ENCODE measurements around the gene RAPH1. TPM values are rescaled to one million over a fixed set of nuclear protein-coding genes. Genes with fewer than 3 reads are reported as not detected.

RAPH1 gene
- total and polyA plus RNA-seq, 3 experiments from 2014 or later = 2.8 to 3.5 TPM; not detected in 1

- H3K27ac ChIP-seq (ENCODE audit: low read depth, low read length) = no peak overlapping the region
- peak overlapping the region in 2 of 8 donors; percentile 13 to 35 for H3K27ac Mint-ChIP-seq
- no peaks in the 10 kb centered on the region for H3K36me3 ChIP-seq (ENCODE audit: insufficient read depth, low read length)
- H3K36me3 Mint-ChIP-seq = peaks cover under 1 to 11% (median 6%) of the 10 kb centered on the region in 3 donors
- no peaks in the 10 kb centered on the region for H3K27me3 ChIP-seq (ENCODE audit: insufficient read depth, low read length, poor library complexity, severe bottlenecking)
- no peaks in the 10 kb centered on the region for H3K9me3 ChIP-seq (ENCODE audit: low read length)
- CTCF ChIA-PET = interaction anchor here (0.6 kb wide), 1 partner anchor 1014 kb away, joined by 4 read pairs; no protein-coding TSS in a partner anchor
- no peaks in the 10 kb centered on the region for H3K27me3 Mint-ChIP-seq
- no peak overlapping the region for H3K4me3 ChIP-seq (ENCODE audit: low read length)
- POLR2A ChIA-PET = no interaction called here
- no peak overlapping the region for H3K4me3 Mint-ChIP-seq
- H3K4me1 ChIP-seq (ENCODE audit: insufficient read depth, low read length) = no peaks in the 10 kb centered on the region
- no peak for DNase-seq
- H3K4me1 Mint-ChIP-seq = peaks cover 5 to 20% (median 6%) of the 10 kb centered on the region in 3 donors
- no peaks in the 10 kb centered on the region for H3K9me3 Mint-ChIP-seq
These were observed 173.6 kb downstream of the RAPH1 start for GRCh38 chr2:203361495-203361894.

- no peaks in the 10 kb centered on the region for H3K27me3 ChIP-seq (ENCODE audit: insufficient read depth, low read length, poor library complexity, severe bottlenecking)
- H3K36me3 Mint-ChIP-seq = peaks cover under 1 to 10% (median 7%) of the 10 kb centered on the region in 3 donors
- no peak overlapping the region for H3K4me3 ChIP-seq (ENCODE audit: low read length)
- CTCF ChIA-PET = no interaction called here
- no peak for DNase-seq
- no peaks in the 10 kb centered on the region for H3K27me3 Mint-ChIP-seq
- H3K4me1 Mint-ChIP-seq = peaks cover 5 to 17% (median 6%) of the 10 kb centered on the region in 3 donors
- H3K4me1 ChIP-seq (ENCODE audit: insufficient read depth, low read length) = no peaks in the 10 kb centered on the region
- H3K36me3 ChIP-seq (ENCODE audit: insufficient read depth, low read length) = no peaks in the 10 kb centered on the region
- no peak overlapping the region for H3K4me3 Mint-ChIP-seq
- no peaks in the 10 kb centered on the region for H3K9me3 Mint-ChIP-seq
- POLR2A ChIA-PET = no interaction called here
- no peak overlapping the region for H3K27ac ChIP-seq (ENCODE audit: low read depth, low read length)
- no peaks in the 10 kb centered on the region for H3K9me3 ChIP-seq (ENCODE audit: low read length)
- peak overlapping the region in 2 of 8 donors; percentile 3 to 13 for H3K27ac Mint-ChIP-seq
These were observed 174.2 kb downstream of the RAPH1 start for GRCh38 chr2:203360833-203361430.

GRCh38 chr2:203359450-203359849 lies 175.7 kb downstream of the RAPH1 start:
- CTCF ChIA-PET = no interaction called here

GRCh38 chr2:203354966-203355365 lies 180.1 kb downstream of the RAPH1 start:
- H3K9me3 Mint-ChIP-seq = no peaks in the 10 kb centered on the region
- H3K27me3 ChIP-seq (ENCODE audit: insufficient read depth, low read length, poor library complexity, severe bottlenecking) = no peaks in the 10 kb centered on the region
- H3K36me3 Mint-ChIP-seq = peaks cover 6 to 20% (median 10%) of the 10 kb centered on the region in 3 donors
- H3K4me3 Mint-ChIP-seq = no peak overlapping the region
- no peaks in the 10 kb centered on the region for H3K36me3 ChIP-seq (ENCODE audit: insufficient read depth, low read length)
- H3K4me1 ChIP-seq (ENCODE audit: insufficient read depth, low read length) = no peaks in the 10 kb centered on the region
- CTCF ChIA-PET = no interaction called here
- no peaks in the 10 kb centered on the region for H3K9me3 ChIP-seq (ENCODE audit: low read length)
- H3K27ac ChIP-seq (ENCODE audit: low read depth, low read length) = no peak overlapping the region
- H3K4me1 Mint-ChIP-seq = peaks cover 0 to 5% (median 0%) of the 10 kb centered on the region in 3 donors
- H3K4me3 ChIP-seq (ENCODE audit: low read length) = no peak overlapping the region
- no peak for DNase-seq
- H3K27ac Mint-ChIP-seq = no peak overlapping the region
- H3K27me3 Mint-ChIP-seq = no peaks in the 10 kb centered on the region
- POLR2A ChIA-PET = no interaction called here

More at GRCh38 chr2:203359450-203359849, 175.7 kb downstream of the RAPH1 start:
- DNase-seq = no peak
- Histone ChIP-seq H3K36me3 (ENCODE audit: insufficient read depth, low read length) (no peaks in the 10 kb centered on the region), H3K27me3 (ENCODE audit: insufficient read depth, low read length, poor library complexity, severe bottlenecking) (no peaks in the 10 kb centered on the region), H3K27ac (ENCODE audit: low read depth, low read length) (no peak overlapping the region), H3K4me3 (ENCODE audit: low read length) (no peak overlapping the region), H3K9me3 (ENCODE audit: low read length) (no peaks in the 10 kb centered on the region), H3K4me1 (ENCODE audit: insufficient read depth, low read length) (no peaks in the 10 kb centered on the region)
- Mint-ChIP-seq H3K9me3 (no peaks in the 10 kb centered on the region), H3K4me3 (no peak overlapping the region), H3K27ac (no peak overlapping the region), H3K4me1 (peaks cover 5 to 17% (median 6%) of the 10 kb centered on the region in 3 donors), H3K36me3 (peaks cover 2 to 13% (median 10%) of the 10 kb centered on the region in 3 donors), H3K27me3 (no peaks in the 10 kb centered on the region)
- POLR2A ChIA-PET = no interaction called here

- no peaks in the 10 kb centered on the region for H3K36me3 ChIP-seq (ENCODE audit: insufficient read depth, low read length)
- H3K27me3 ChIP-seq (ENCODE audit: insufficient read depth, low read length, poor library complexity, severe bottlenecking) = no peaks in the 10 kb centered on the region
- H3K4me1 Mint-ChIP-seq = no peaks in the 10 kb centered on the region
- CTCF ChIA-PET = no interaction called here
- no peaks in the 10 kb centered on the region for H3K4me1 ChIP-seq (ENCODE audit: insufficient read depth, low read length)
- no peaks in the 10 kb centered on the region for H3K9me3 Mint-ChIP-seq
- H3K4me3 Mint-ChIP-seq = no peak overlapping the region
- H3K36me3 Mint-ChIP-seq = peaks cover 0 to 17% (median 6%) of the 10 kb centered on the region in 3 donors
- no peak overlapping the region for H3K27ac ChIP-seq (ENCODE audit: low read depth, low read length)
- no peak overlapping the region for H3K4me3 ChIP-seq (ENCODE audit: low read length)
- no peak for DNase-seq
- POLR2A ChIA-PET = no interaction called here
- no peaks in the 10 kb centered on the region for H3K9me3 ChIP-seq (ENCODE audit: low read length)
- no peak overlapping the region for H3K27ac Mint-ChIP-seq
- H3K27me3 Mint-ChIP-seq = no peaks in the 10 kb centered on the region
These were observed 182.4 kb downstream of the RAPH1 start for GRCh38 chr2:203352604-203353255.

GRCh38 chr2:203347375-203347774 lies 187.7 kb downstream of the RAPH1 start:
- no peaks in the 10 kb centered on the region for H3K36me3 ChIP-seq (ENCODE audit: insufficient read depth, low read length)
- CTCF ChIA-PET = interaction anchor here (1.3 kb wide), 1 partner anchor 21 kb away, joined by 3 read pairs; no protein-coding TSS in a partner anchor

GRCh38 chr2:203346612-203347011 lies 188.5 kb downstream of the RAPH1 start:
- CTCF ChIA-PET = interaction anchor here (1.3 kb wide), 1 partner anchor 20 kb away, joined by 3 read pairs; no protein-coding TSS in a partner anchor
- no peak for DNase-seq
- POLR2A ChIA-PET = no interaction called here
- H3K27me3 ChIP-seq (ENCODE audit: insufficient read depth, low read length, poor library complexity, severe bottlenecking) = no peaks in the 10 kb centered on the region
- H3K36me3 ChIP-seq (ENCODE audit: insufficient read depth, low read length) = no peaks in the 10 kb centered on the region
- Mint-ChIP-seq H3K27ac (no peak overlapping the region), H3K36me3 (peaks cover 0 to 17% (median 3%) of the 10 kb centered on the region in 3 donors), H3K9me3 (no peaks in the 10 kb centered on the region), H3K27me3 (no peaks in the 10 kb centered on the region), H3K4me1 (peaks cover 10 to 20% (median 16%) of the 10 kb centered on the region in 3 donors), H3K4me3 (no peak overlapping the region)
- no peaks in the 10 kb centered on the region for H3K4me1 ChIP-seq (ENCODE audit: insufficient read depth, low read length)
- no peak overlapping the region for H3K27ac ChIP-seq (ENCODE audit: low read depth, low read length)
- H3K9me3 ChIP-seq (ENCODE audit: low read length) = no peaks in the 10 kb centered on the region
- no peak overlapping the region for H3K4me3 ChIP-seq (ENCODE audit: low read length)

More at GRCh38 chr2:203347375-203347774, 187.7 kb downstream of the RAPH1 start:
- no peaks in the 10 kb centered on the region for H3K4me1 ChIP-seq (ENCODE audit: insufficient read depth, low read length)
- no peak overlapping the region for H3K27ac ChIP-seq (ENCODE audit: low read depth, low read length)
- H3K9me3 ChIP-seq (ENCODE audit: low read length) = no peaks in the 10 kb centered on the region
- H3K27ac Mint-ChIP-seq = no peak overlapping the region
- no peaks in the 10 kb centered on the region for H3K27me3 ChIP-seq (ENCODE audit: insufficient read depth, low read length, poor library complexity, severe bottlenecking)
- H3K27me3 Mint-ChIP-seq = no peaks in the 10 kb centered on the region
- no peak overlapping the region for H3K4me3 ChIP-seq (ENCODE audit: low read length)
- H3K36me3 Mint-ChIP-seq = peaks cover 0 to 21% (median 3%) of the 10 kb centered on the region in 3 donors
- no peaks in the 10 kb centered on the region for H3K9me3 Mint-ChIP-seq
- H3K4me3 Mint-ChIP-seq = no peak overlapping the region
- peaks cover 8 to 16% (median 13%) of the 10 kb centered on the region in 3 donors for H3K4me1 Mint-ChIP-seq
- POLR2A ChIA-PET = no interaction called here
- no peak for DNase-seq

- DNase-seq = no peak
These were observed 190.4 kb downstream of the RAPH1 start for GRCh38 chr2:203344667-203345066.

More at GRCh38 chr2:203344667-203345066, 190.4 kb downstream of the RAPH1 start:
- ChIA-PET CTCF (no interaction called here), POLR2A (interaction anchor here (0.6 kb wide), 1 partner anchor 352 kb away, joined by 6 read pairs; no protein-coding TSS in a partner anchor)
- no peaks in the 10 kb centered on the region for H3K4me1 ChIP-seq (ENCODE audit: insufficient read depth, low read length)
- Mint-ChIP-seq H3K4me1 (peaks cover 16 to 27% (median 27%) of the 10 kb centered on the region in 3 donors), H3K27ac (peak overlapping the region in 1 of 8 donors; percentile 58), H3K9me3 (no peaks in the 10 kb centered on the region), H3K4me3 (no peak overlapping the region), H3K27me3 (no peaks in the 10 kb centered on the region), H3K36me3 (peaks cover 3 to 27% (median 3%) of the 10 kb centered on the region in 3 donors)
- no peaks in the 10 kb centered on the region for H3K9me3 ChIP-seq (ENCODE audit: low read length)
- H3K27ac ChIP-seq (ENCODE audit: low read depth, low read length) = no peak overlapping the region
- no peaks in the 10 kb centered on the region for H3K36me3 ChIP-seq (ENCODE audit: insufficient read depth, low read length)
- no peak overlapping the region for H3K4me3 ChIP-seq (ENCODE audit: low read length)
- no peaks in the 10 kb centered on the region for H3K27me3 ChIP-seq (ENCODE audit: insufficient read depth, low read length, poor library complexity, severe bottlenecking)
